NCI-H2029 treated with DMSO at 0.1 percent for 48 hours (cell line): ENCODE measurements around the gene CD99L2.
"Not testable (repeated sequence)": the region's sequence is repeated elsewhere in the genome, so short reads cannot be mapped to it uniquely, and the experiment has no call there.

ENCODE experiments used
- DNase-seq: peaks from one replicate; lab custom pipeline; 2025; lab: John Stamatoyannopoulos, UW

Gene CD99L2

GRCh38 chrX:150854856-150855255 is 43.6 kb downstream of the CD99L2 start:
- no peak for DNase-seq

DNA sequence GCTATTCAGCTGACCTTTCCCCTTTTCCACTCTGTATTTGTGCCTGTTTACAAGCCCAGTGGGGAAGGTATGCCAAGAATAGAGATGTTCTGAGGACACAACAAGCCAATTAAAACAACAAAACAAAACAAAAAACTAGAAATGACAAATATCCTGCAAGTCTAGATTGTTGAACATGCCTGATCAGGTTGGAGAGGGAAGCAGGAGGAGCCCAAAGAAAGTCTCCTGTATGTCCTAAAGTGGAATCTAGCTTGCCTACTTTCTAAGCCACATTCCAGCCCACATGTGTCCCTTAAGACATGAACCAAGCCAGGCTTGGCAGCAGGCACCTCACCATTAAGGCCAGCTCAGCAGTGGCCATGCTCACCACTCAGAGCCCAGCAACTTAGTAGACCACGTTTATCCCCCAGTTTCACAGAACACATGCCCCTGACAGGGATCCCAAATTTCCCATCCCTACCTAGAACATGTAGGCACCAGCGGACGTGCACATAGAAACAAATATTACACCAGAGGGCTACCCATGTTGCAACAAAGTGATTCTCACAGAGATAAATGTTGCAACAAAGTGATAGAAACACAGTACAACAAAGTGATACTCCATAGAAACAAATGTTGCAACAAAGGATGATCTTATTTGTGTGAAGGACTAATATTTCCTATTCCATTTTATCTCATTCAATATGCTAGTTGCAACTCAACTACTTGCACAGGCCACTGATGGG is 48.3 kb downstream of the CD99L2 start:
- no peak for DNase-seq

GRCh38 chrX:150849486-150849885 is 49.0 kb downstream of the CD99L2 start:
- no peak for DNase-seq

DNA sequence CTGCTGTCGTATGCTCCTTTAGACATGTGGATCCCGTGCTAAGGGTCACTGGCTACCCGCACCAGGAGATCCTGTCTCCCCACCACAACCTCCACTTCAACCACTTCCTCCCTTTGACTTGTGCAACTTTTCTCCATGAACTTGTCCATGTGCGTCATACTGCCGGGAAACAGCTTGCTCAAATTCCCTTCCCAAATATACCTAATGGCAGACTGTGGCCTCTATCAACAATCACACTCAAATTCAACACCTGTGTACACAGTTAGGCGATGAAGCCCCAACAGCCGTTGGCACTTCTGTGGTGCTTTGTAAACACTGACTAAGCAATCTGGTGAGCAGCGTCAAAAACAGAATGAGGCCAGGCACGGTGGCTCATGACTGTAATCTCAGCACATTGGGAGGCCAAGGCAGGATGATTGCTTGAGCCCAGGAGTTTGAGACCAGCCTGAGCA is 49.5 kb downstream of the CD99L2 start:
- DNase-seq: peak; percentile 81

DNA sequence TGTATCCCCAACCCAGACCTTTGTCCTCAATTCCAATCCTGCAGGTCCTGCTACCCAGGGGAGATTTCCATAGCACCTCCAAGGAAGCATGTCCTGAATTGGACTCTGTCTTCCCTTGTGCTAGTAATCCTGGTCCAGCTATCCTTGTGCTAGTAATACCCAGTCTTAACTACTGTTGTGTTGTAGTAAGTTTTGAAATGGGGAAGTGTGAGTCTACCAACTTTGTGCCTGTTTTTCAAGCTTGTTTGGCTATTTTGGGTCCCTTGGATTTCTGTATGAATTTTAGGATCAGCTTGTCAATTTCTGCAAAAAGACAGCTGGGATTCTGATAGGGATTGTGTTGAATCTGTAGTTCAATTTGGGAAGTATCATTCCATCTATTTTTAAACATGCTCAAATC is 51.4 kb downstream of the CD99L2 start:
- no peak for DNase-seq

GRCh38 chrX:150846130-150846529 is 52.3 kb downstream of the CD99L2 start:
- DNase-seq: no peak

DNA sequence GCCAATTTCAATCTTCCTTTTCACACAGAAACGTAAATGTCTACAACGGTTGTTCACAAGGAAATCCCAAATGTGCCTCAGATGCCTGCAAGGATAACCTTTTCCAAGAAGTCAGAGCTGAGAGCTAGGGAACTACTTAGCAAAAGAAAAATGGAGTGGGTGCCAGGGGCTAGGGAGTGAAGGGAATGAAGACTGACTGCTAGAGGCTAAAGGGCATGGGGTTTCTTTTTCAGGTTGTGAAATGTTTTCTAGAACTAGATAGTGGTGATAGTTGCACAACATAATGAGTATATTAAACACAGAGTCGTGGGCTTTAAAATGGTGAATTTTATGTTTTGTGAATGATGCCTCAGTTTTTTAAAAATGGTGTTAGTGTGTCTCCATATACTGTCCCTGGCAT is 53.4 kb downstream of the CD99L2 start:
- DNase-seq: no peak

DNA sequence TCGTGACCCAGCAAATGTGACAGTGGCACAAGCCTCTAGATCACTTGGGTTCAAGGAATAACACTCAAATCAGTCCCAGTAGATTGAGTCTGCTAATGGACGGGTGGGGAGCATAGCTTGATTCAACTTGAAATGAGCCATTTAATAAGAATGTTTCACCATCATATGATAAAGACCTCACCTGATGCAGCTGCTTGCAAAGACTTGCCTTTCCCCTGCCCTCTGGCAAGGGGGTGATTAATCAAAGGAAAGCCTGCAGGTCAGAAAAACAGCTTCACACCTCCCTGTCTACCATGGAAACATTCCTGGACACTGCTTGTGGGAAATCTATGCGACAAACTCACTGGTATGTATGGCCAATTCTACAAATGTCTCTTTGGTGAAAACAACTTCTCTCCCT is 54.5 kb downstream of the CD99L2 start:
- no peak for DNase-seq

DNA sequence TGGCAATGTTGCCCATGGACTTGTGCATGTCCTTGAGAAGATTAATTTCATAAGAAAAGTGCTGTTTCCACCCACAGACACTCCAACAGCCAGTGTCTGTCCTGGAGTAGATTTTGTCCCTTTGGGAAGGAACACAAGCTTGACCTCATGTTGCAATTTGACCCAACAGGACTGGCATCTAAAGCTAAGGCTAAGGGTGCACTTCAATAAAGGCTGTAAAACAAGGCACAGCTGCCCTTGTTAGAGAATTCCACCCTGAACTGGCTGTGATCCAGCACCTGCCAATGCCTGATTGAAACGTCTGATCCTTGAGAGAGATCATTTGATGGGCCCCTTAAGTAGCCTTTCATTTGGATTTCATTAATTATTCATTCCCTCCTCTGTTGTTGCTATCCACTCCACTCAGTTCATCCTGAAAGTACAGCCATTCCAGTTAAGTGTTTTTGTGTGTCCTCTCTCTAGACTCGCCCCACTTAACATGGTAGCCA is 56.2 kb downstream of the CD99L2 start:
- peak; percentile 85 for DNase-seq

DNA sequence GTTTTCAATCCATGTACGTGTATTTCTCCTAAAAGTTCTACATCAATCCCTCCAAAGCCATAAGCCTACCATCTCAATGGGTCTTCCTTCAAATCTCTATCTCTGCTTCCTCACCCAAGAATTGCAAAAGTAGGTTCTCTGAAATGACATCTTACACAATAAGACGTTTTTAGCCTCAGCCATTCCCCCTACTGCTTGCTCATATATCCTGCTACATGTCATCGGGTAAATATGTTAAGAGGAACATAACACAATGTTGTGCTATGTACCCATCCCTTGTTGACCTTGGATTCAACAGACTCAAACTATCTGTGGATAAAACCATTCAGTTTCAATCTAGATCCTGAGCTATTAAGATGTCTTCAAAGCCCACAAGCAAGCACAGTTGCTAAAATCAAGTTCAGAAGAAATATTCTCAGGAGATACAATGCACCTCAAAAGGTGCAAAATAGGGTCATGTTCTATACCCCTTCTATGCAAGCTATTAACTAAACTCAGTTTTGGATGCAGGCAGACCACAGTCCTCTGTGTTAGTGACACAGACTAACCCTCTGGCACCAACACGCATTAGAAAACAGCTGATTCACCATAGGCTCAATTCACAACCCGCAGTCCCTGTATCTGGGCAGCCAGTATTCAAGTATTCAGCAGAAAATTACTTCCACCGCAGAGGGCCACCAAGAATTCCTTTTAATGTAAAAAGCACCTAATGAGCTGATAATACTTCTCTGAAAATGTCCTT is 56.8 kb downstream of the CD99L2 start:
- DNase-seq: no peak

DNA sequence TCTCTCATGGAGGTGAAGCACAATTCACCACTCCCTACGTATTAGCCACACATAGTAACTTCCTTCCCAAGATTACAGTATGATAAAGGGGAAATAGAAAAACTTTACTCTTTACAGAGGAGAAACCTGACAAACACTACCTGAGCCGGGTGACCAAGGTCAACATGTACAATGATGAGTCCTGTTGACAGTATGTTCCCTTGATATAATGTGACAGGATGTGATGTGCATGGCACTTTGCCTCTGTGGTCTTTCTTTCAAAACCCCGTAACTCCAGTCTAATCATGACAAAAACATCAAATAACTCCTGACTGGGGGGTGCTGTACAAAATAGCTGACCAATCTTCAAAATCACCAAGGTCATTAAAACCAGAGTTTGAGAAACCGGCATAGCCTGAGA is 60.6 kb downstream of the CD99L2 start:
- no peak for DNase-seq

DNA sequence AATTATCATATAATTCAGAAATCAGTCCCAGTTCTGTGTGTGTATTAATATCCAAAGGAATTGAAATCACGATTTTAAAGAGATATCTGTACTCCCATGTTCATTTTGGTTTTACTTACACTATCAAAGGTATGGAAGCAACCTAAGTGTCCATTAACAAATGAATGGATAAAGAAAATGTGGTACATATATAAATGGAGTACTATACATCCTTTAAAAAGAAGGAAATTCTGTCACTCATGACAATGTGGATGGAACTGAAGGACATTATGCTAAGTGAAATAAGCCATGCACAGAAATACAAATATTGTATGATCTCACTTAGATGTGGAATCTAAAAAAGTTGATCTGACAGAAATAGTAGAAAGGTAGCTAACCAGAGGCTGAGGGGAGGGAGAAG is 63.8 kb downstream of the CD99L2 start:
- DNase-seq: no peak

DNA sequence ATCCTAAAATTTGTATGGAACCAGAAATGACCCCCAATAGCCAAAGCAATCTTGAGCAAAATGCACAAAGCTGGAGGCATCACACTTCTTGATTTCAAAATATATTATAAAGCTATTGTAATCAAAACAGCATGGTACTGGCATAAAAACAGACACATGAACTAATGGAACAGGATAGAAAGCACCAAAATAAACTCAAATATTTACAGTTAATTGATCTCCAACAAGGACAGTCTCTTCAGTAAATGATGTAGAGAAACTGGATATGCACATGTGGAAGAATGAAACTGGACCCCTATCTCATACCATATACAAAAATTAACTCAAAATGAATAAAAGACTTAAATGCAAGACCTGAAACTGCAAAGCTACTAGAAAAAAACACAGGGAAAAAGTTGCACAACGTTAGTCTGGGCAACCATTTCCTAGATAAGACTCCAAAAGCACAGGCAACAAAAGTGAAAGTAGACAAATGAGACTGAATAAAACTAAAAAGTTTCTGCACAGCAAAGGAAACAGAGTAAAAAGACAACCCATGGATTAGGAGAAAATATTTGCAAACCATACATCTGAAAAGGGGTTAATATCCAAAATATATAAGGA is 64.9 kb downstream of the CD99L2 start:
- no peak for DNase-seq

DNA sequence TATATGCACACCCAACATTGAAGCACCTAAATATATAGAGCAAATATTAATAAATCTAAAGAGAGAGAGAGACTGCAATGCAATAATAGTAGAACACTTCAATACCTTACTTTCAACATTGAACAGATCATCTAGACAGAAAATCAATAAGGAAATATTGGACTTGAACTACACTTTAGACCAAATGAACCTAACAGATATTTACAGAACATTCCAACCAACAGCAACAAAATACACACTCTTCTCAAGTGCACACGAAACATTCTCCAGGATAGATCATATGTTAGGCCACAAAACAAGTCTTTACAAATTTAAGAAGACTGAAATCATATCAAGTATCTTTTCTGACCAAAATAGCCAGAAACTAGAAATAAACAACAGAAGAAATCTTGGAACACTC is 66.6 kb downstream of the CD99L2 start:
- no peak for DNase-seq

DNA sequence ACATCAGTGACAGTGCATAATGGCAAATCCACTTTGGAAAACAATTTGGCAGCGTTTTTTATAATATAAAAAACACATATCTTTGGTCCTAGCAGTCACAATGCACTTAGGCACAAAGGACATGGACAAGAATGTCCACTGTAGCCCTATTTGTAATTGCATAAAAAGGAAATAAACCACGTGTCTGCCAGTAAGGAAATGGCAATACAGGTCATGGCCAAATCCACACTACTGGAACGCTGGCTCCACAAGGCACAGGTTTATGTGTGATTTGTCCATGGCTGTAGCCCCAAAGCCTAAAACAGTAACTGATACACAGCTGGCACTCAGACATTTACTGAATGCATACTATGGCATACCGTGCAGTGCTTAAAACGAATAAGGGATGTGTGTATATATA is 69.7 kb downstream of the CD99L2 start:
- no peak for DNase-seq

DNA sequence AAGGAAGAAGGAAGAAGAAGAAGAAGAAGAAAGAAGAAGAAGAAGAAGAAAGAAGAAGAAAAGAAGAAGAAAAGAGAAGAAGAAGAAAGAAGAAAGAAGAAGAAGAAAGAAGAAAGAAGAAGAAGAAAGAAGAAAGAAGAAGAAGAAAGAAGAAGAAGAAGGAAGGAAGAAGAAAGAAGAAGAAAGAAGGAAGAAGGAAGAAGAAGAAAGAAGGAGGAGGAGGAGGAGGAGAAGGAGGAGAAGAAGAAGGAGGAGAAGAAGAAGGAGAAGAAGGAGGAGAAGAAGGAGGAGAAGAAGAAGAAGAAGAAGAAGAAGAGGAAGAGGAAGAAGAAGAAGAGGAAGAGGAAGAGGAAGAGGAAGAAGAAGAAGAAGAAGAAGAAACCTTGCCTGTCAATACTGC is 74.1 kb downstream of the CD99L2 start:
- DNase-seq: not testable (repeated sequence)

GRCh38 chrX:150823826-150824225 is 74.6 kb downstream of the CD99L2 start:
- DNase-seq: not testable (repeated sequence)

- no peak for DNase-seq
These were observed 76.5 kb downstream of the CD99L2 start for GRCh38 chrX:150821971-150822370.

DNA sequence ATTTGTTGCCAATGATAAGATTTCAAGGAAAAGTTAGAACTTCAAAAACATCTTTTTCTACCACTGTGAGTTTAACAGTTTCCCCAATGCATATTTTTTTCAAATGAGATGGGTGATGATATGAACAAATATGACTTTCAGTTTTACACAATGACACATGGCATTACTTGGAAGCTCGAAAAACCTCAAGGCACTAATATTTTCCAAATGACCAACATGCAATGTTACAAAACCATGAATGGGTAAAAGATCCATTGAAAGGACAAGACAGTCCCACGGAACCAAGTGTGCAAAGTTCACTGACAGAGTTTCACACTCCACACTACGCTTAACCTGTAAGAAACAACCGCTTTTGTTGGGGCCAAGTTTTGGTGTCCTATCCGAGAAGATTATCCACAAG is 84.5 kb downstream of the CD99L2 start:
- no peak for DNase-seq

DNA sequence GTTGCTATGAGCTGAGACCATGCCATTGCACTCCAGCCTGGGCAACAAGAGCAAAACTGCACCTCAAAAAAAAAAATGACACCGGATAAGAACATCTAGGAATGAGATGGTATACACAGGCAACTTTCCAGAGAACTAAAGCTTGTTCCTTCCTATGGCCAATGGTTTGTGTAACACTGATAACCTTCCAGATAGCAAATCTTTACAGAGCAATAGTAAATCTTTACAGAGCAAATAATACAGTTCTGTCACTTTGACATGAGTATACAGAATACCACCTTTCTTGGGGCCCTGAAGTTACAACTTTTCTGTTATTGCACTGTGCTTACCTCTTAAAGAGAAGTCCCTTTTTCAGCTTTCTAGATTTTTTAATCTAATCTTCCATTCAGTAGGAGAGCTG is 91.6 kb downstream of the CD99L2 start:
- no peak for DNase-seq

DNA sequence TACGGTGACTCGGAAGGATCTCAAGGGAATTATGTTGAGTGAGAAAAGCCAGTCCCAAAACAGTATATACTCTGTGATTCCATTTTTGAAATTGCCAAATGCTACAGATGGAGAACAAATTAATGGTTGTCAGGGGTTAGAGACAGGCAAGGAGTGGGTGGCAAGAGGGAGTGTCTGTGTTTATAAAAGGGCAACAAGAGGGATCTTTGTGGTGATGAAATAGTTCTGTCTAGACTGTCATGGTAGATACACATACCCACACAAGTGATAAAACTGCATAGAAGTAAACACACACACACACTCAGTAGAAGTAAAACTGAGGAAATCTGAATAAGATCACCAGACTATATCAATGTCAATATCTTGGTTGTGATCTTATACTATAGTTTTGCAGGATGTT is 92.7 kb downstream of the CD99L2 start:
- DNase-seq: no peak

- no peak for DNase-seq
These were observed 105.4 kb downstream of the CD99L2 start for GRCh38 chrX:150792949-150793527.

- no peak for DNase-seq
These were observed 108.4 kb downstream of the CD99L2 start for GRCh38 chrX:150790021-150790420.
